Measurements from ENCODE around the gene MYO1E.

MYO1E gene

DNA sequence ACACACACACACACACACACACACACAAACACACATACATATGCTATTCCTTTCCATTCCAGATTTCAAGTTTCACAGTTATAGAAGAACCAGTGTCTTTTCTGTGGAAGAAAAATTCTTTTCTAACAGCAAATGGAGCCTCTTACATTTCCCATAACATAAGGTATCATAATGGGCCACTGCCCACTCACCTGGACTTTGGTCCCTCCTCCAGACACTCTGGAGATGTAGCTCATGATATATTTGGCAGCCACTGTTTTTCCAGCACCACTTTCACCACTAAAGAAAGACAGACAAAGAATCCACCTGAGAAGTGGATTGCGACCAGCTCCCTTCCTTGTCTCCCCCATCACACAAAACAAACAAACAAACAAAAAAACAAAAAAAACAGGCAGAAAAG lies 136.3 kb downstream of the MYO1E start (continued):
- TF ChIP-seq, protein P1, sequence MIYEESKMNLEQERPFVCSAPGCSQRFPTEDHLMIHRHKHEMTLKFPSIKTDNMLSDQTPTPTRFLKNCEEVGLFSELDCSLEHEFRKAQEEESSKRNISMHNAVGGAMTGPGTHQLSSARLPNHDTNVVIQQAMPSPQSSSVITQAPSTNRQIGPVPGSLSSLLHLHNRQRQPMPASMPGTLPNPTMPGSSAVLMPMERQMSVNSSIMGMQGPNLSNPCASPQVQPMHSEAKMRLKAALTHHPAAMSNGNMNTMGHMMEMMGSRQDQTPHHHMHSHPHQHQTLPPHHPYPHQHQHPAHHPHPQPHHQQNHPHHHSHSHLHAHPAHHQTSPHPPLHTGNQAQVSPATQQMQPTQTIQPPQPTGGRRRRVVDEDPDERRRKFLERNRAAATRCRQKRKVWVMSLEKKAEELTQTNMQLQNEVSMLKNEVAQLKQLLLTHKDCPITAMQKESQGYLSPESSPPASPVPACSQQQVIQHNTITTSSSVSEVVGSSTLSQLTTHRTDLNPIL (CRISPR knock-in tag; IDR thresholded peaks at IDR 0.05; ENCODE audit: low read depth): no peak
- TF ChIP-seq TOX (CRISPR knock-in tag; IDR thresholded peaks at IDR 0.05; ENCODE audit: borderline replicate concordance): no peak
- TF ChIP-seq, protein P2, sequence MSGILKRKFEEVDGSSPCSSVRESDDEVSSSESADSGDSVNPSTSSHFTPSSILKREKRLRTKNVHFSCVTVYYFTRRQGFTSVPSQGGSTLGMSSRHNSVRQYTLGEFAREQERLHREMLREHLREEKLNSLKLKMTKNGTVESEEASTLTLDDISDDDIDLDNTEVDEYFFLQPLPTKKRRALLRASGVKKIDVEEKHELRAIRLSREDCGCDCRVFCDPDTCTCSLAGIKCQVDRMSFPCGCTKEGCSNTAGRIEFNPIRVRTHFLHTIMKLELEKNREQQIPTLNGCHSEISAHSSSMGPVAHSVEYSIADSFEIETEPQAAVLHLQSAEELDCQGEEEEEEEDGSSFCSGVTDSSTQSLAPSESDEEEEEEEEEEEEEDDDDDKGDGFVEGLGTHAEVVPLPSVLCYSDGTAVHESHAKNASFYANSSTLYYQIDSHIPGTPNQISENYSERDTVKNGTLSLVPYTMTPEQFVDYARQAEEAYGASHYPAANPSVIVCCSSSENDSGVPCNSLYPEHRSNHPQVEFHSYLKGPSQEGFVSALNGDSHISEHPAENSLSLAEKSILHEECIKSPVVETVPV (CRISPR knock-in tag; IDR thresholded peaks at IDR 0.05): no peak
- TF ChIP-seq, protein P3, sequence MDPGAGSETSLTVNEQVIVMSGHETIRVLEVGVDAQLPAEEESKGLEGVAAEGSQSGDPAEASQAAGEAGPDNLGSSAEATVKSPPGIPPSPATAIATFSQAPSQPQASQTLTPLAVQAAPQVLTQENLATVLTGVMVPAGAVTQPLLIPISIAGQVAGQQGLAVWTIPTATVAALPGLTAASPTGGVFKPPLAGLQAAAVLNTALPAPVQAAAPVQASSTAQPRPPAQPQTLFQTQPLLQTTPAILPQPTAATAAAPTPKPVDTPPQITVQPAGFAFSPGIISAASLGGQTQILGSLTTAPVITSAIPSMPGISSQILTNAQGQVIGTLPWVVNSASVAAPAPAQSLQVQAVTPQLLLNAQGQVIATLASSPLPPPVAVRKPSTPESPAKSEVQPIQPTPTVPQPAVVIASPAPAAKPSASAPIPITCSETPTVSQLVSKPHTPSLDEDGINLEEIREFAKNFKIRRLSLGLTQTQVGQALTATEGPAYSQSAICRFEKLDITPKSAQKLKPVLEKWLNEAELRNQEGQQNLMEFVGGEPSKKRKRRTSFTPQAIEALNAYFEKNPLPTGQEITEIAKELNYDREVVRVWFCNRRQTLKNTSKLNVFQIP (CRISPR knock-in tag; IDR thresholded peaks at IDR 0.05; ENCODE audit: borderline replicate concordance, low read depth): no peak

DNA sequence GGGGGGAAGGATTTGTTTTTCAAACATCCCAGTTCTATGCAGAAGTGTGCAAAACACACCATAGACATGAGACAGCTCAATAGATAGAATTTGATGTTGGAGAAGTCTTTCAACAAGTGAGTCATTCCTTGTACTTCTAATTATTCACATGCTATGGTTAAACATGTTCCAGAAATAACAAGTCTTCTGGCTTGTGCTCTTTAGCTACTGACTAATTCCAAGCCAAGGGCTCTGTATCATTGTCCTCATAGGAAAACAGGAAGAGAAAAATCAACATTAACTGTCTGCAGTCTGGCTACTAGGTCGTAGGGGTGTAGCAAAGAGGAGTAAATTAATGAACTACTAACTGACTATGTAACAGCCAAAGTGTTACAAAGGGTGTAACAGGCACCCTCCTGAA lies 140.2 kb downstream of the MYO1E start:
- TF ChIP-seq, protein P2 (CRISPR knock-in tag; IDR thresholded peaks at IDR 0.05): no peak
- no peak for TF ChIP-seq ZNF70 (CRISPR knock-in tag; IDR thresholded peaks at IDR 0.05)
- no peak for TF ChIP-seq ZNF565 (CRISPR knock-in tag; conservative IDR thresholded peaks at IDR 0.05; ENCODE audit: low read depth)
- no peak for TF ChIP-seq RARB (CRISPR knock-in tag; IDR thresholded peaks at IDR 0.05)
- peak; percentile 79 for ATAC-seq

DNA sequence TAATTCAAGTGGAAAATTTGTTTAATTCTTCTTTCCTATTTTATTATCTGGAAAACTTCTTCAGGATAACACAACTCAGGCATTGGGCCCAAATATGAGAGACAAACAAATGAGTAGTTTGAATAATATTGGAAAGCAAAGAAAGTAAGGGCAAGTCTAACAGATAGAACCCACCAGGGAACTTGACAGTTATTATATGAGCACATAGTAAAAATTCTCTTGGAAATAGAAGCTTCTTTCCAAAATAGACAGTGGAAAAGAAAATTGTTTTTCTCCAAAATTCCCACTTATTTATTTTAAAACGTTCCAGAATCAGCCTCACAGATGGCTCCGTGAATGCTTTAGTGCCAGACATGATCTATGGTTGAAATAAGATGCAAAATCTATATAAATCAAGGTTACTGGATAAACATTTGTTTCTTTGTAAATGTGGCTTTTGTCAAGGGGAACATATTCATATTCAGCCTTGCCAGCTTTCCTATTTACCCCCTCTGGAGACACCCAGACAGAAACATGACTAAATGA lies 142.1 kb downstream of the MYO1E start:
- TF ChIP-seq SNAI2 (CRISPR knock-in tag; IDR thresholded peaks at IDR 0.05) (no peak), ZNF565 (CRISPR knock-in tag; conservative IDR thresholded peaks at IDR 0.05; ENCODE audit: low read depth) (no peak), ZNF8 (CRISPR knock-in tag; IDR thresholded peaks at IDR 0.05) (no peak), GLIS3 (CRISPR knock-in tag; IDR thresholded peaks at IDR 0.05) (no peak), RARB (CRISPR knock-in tag; IDR thresholded peaks at IDR 0.05) (no peak), ZFP30 (CRISPR knock-in tag; IDR thresholded peaks at IDR 0.05) (no peak)
- TF ChIP-seq, protein P2 (CRISPR knock-in tag; IDR thresholded peaks at IDR 0.05): no peak
- TF ChIP-seq, protein P1 (CRISPR knock-in tag; IDR thresholded peaks at IDR 0.05; ENCODE audit: low read depth): no peak
- TF ChIP-seq, protein P4, sequence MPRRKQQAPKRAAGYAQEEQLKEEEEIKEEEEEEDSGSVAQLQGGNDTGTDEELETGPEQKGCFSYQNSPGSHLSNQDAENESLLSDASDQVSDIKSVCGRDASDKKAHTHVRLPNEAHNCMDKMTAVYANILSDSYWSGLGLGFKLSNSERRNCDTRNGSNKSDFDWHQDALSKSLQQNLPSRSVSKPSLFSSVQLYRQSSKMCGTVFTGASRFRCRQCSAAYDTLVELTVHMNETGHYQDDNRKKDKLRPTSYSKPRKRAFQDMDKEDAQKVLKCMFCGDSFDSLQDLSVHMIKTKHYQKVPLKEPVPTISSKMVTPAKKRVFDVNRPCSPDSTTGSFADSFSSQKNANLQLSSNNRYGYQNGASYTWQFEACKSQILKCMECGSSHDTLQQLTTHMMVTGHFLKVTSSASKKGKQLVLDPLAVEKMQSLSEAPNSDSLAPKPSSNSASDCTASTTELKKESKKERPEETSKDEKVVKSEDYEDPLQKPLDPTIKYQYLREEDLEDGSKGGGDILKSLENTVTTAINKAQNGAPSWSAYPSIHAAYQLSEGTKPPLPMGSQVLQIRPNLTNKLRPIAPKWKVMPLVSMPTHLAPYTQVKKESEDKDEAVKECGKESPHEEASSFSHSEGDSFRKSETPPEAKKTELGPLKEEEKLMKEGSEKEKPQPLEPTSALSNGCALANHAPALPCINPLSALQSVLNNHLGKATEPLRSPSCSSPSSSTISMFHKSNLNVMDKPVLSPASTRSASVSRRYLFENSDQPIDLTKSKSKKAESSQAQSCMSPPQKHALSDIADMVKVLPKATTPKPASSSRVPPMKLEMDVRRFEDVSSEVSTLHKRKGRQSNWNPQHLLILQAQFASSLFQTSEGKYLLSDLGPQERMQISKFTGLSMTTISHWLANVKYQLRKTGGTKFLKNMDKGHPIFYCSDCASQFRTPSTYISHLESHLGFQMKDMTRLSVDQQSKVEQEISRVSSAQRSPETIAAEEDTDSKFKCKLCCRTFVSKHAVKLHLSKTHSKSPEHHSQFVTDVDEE (CRISPR knock-in tag; IDR thresholded peaks at IDR 0.05): no peak
- TF ChIP-seq, protein P5, sequence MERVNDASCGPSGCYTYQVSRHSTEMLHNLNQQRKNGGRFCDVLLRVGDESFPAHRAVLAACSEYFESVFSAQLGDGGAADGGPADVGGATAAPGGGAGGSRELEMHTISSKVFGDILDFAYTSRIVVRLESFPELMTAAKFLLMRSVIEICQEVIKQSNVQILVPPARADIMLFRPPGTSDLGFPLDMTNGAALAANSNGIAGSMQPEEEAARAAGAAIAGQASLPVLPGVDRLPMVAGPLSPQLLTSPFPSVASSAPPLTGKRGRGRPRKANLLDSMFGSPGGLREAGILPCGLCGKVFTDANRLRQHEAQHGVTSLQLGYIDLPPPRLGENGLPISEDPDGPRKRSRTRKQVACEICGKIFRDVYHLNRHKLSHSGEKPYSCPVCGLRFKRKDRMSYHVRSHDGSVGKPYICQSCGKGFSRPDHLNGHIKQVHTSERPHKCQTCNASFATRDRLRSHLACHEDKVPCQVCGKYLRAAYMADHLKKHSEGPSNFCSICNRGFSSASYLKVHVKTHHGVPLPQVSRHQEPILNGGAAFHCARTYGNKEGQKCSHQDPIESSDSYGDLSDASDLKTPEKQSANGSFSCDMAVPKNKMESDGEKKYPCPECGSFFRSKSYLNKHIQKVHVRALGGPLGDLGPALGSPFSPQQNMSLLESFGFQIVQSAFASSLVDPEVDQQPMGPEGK (CRISPR knock-in tag; IDR thresholded peaks at IDR 0.05; ENCODE audit: borderline replicate concordance): no peak
- ATAC-seq: no peak
